ENCODE measurements around the gene NDOR1.
A peak's percentile ranks its signal among the peaks of the same experiment; 100 is the strongest.

Gene NDOR1

GRCh38 chr9:137224830-137225694 is 19.6 kb downstream of the NDOR1 start, which contains the start of gene CYSRT1:
TSS of gene CYSRT1 (plus strand) at chr9:137225174. CDS start at chr9:137225622, 448 bp downstream.
- no peak within 1 kb of the TSS for H4K91ac ChIP-seq (ENCODE audit: low read depth, low read length)
- H3K9ac ChIP-seq (ENCODE audit: low read length), result no peak within 1 kb of the TSS
- no peaks in the 10 kb centered on the region for H3K27me3 ChIP-seq (ENCODE audit: insufficient read depth, low read length)
- DNase-seq, result no peak
- H3K4me2 ChIP-seq (ENCODE audit: low read length), result peak within 1 kb of the TSS; percentile 94
- no peaks in the 10 kb centered on the region for H3K36me3 ChIP-seq (ENCODE audit: control insufficient read depth in 1 of 2, insufficient read depth in 2 of 2, low read length in 2 of 2)
- H2BK5ac ChIP-seq (ENCODE audit: low read depth, low read length, poor library complexity), result no peak within 1 kb of the TSS
- peak within 1 kb of the TSS; percentile 65 for H4K12ac ChIP-seq (ENCODE audit: low read depth, low read length)
- no peak within 1 kb of the TSS for H2BK12ac ChIP-seq (ENCODE audit: low read length)
- H3K23ac ChIP-seq (ENCODE audit: low read length), result no peak within 1 kb of the TSS
- peak within 1 kb of the TSS; percentile 90 for H3K4ac ChIP-seq (ENCODE audit: low read depth, low read length)
- no peak within 1 kb of the TSS for H3K14ac ChIP-seq (ENCODE audit: low read length)
- no peak within 1 kb of the TSS for H2BK120ac ChIP-seq (ENCODE audit: insufficient read depth, low read length, poor library complexity)
- H2AFZ ChIP-seq (ENCODE audit: insufficient read depth, low read length, poor library complexity), result no peak within 1 kb of the TSS
- peak within 1 kb of the TSS; percentile 91 for H4K8ac ChIP-seq (ENCODE audit: low read depth, low read length)
- H3K27ac ChIP-seq (ENCODE audit: low read depth, low read length), result no peak within 1 kb of the TSS
- peak within 1 kb of the TSS; percentile 8 for H2AK5ac ChIP-seq (ENCODE audit: low read length)
- H3K79me1 ChIP-seq (ENCODE audit: low read length), result peaks cover 8% of the 10 kb centered on the region
- peaks cover 3% of the 10 kb centered on the region for H3K9me3 ChIP-seq (ENCODE audit: insufficient read depth, low read depth, low read length)
- H3K4me1 ChIP-seq (ENCODE audit: control insufficient read depth in 1 of 2, insufficient read depth in 2 of 2, low read length in 2 of 2), result peaks cover 20 to 30% of the 10 kb centered on the region in 2 experiments
- H3K18ac ChIP-seq (ENCODE audit: low read length), result no peak within 1 kb of the TSS
- no CpG with 5 or more reads among the region's 23 CpGs for WGBS (ENCODE audit: extremely low coverage, insufficient coverage, insufficient read length)
- H3K4me3 ChIP-seq (ENCODE audit: low read depth, low read length), result peak within 1 kb of the TSS; percentile 79
- H3K79me2 ChIP-seq (ENCODE audit: control insufficient read depth, insufficient read depth, low read length, poor library complexity), result peaks cover 2% of the 10 kb centered on the region

- peaks cover 2% of the 10 kb centered on the region for H3K79me2 ChIP-seq (ENCODE audit: control insufficient read depth, insufficient read depth, low read length, poor library complexity)
- no peak overlapping the region for H2AK5ac ChIP-seq (ENCODE audit: low read length)
- no peak overlapping the region for H3K18ac ChIP-seq (ENCODE audit: low read length)
- DNase-seq, result no peak
- H2BK120ac ChIP-seq (ENCODE audit: insufficient read depth, low read length, poor library complexity), result no peak overlapping the region
- no peak overlapping the region for H4K12ac ChIP-seq (ENCODE audit: low read depth, low read length)
- H3K14ac ChIP-seq (ENCODE audit: low read length), result no peak overlapping the region
- no peak overlapping the region for H2BK12ac ChIP-seq (ENCODE audit: low read length)
- H3K4me2 ChIP-seq (ENCODE audit: low read length), result no peak overlapping the region
- H3K23ac ChIP-seq (ENCODE audit: low read length), result no peak overlapping the region
- H2BK5ac ChIP-seq (ENCODE audit: low read depth, low read length, poor library complexity), result no peak overlapping the region
- no peaks in the 10 kb centered on the region for H3K27me3 ChIP-seq (ENCODE audit: insufficient read depth, low read length)
- H3K4me3 ChIP-seq (ENCODE audit: low read depth, low read length), result no peak overlapping the region
- H3K36me3 ChIP-seq (ENCODE audit: control insufficient read depth in 1 of 2, insufficient read depth in 2 of 2, low read length in 2 of 2), result no peaks in the 10 kb centered on the region
- H4K8ac ChIP-seq (ENCODE audit: low read depth, low read length), result no peak overlapping the region
- H2AFZ ChIP-seq (ENCODE audit: insufficient read depth, low read length, poor library complexity), result no peak overlapping the region
- peaks cover 8% of the 10 kb centered on the region for H3K79me1 ChIP-seq (ENCODE audit: low read length)
- H3K4ac ChIP-seq (ENCODE audit: low read depth, low read length), result no peak overlapping the region
- no peak overlapping the region for H3K9ac ChIP-seq (ENCODE audit: low read length)
- no CpG with 5 or more reads among the region's 21 CpGs for WGBS (ENCODE audit: extremely low coverage, insufficient coverage, insufficient read length)
- H3K4me1 ChIP-seq (ENCODE audit: control insufficient read depth in 1 of 2, insufficient read depth in 2 of 2, low read length in 2 of 2), result peaks cover 20 to 30% of the 10 kb centered on the region in 2 experiments
- H3K27ac ChIP-seq (ENCODE audit: low read depth, low read length), result no peak overlapping the region
- peaks cover 3% of the 10 kb centered on the region for H3K9me3 ChIP-seq (ENCODE audit: insufficient read depth, low read depth, low read length)
- no peak overlapping the region for H4K91ac ChIP-seq (ENCODE audit: low read depth, low read length)
Measured at GRCh38 chr9:137225699-137226331, 20.3 kb downstream of the NDOR1 start.

- no peak overlapping the region for H3K27ac ChIP-seq (ENCODE audit: low read depth, low read length)
- no peak overlapping the region for H2BK120ac ChIP-seq (ENCODE audit: insufficient read depth, low read length, poor library complexity)
- H3K4me3 ChIP-seq (ENCODE audit: low read depth, low read length), result no peak overlapping the region
- H2AFZ ChIP-seq (ENCODE audit: insufficient read depth, low read length, poor library complexity), result no peak overlapping the region
- peaks cover 7% of the 10 kb centered on the region for H3K79me1 ChIP-seq (ENCODE audit: low read length)
- peaks cover 19 to 29% of the 10 kb centered on the region in 2 experiments for H3K4me1 ChIP-seq (ENCODE audit: control insufficient read depth in 1 of 2, insufficient read depth in 2 of 2, low read length in 2 of 2)
- H3K9me3 ChIP-seq (ENCODE audit: insufficient read depth, low read depth, low read length), result peaks cover 3% of the 10 kb centered on the region
- no peak overlapping the region for H4K8ac ChIP-seq (ENCODE audit: low read depth, low read length)
- H3K27me3 ChIP-seq (ENCODE audit: insufficient read depth, low read length), result no peaks in the 10 kb centered on the region
- no peak overlapping the region for H3K4me2 ChIP-seq (ENCODE audit: low read length)
- H3K23ac ChIP-seq (ENCODE audit: low read length), result no peak overlapping the region
- H3K79me2 ChIP-seq (ENCODE audit: control insufficient read depth, insufficient read depth, low read length, poor library complexity), result peaks cover 2% of the 10 kb centered on the region
- no peak overlapping the region for H4K12ac ChIP-seq (ENCODE audit: low read depth, low read length)
- WGBS (ENCODE audit: extremely low coverage, insufficient coverage, insufficient read length), result no CpG with 5 or more reads among the region's 18 CpGs
- peak; percentile 96 for DNase-seq
- H2AK5ac ChIP-seq (ENCODE audit: low read length), result no peak overlapping the region
- no peak overlapping the region for H3K4ac ChIP-seq (ENCODE audit: low read depth, low read length)
- no peak overlapping the region for H3K9ac ChIP-seq (ENCODE audit: low read length)
- H4K91ac ChIP-seq (ENCODE audit: low read depth, low read length), result no peak overlapping the region
- no peak overlapping the region for H2BK5ac ChIP-seq (ENCODE audit: low read depth, low read length, poor library complexity)
- no peak overlapping the region for H3K14ac ChIP-seq (ENCODE audit: low read length)
- no peak overlapping the region for H2BK12ac ChIP-seq (ENCODE audit: low read length)
- no peak overlapping the region for H3K18ac ChIP-seq (ENCODE audit: low read length)
- no peaks in the 10 kb centered on the region for H3K36me3 ChIP-seq (ENCODE audit: control insufficient read depth in 1 of 2, insufficient read depth in 2 of 2, low read length in 2 of 2)
Measured at GRCh38 chr9:137226338-137227053, 21.0 kb downstream of the NDOR1 start.

- peaks cover 18 to 27% of the 10 kb centered on the region in 2 experiments for H3K4me1 ChIP-seq (ENCODE audit: control insufficient read depth in 1 of 2, insufficient read depth in 2 of 2, low read length in 2 of 2)
- H2BK5ac ChIP-seq (ENCODE audit: low read depth, low read length, poor library complexity), result no peak within 1 kb of the TSS
- no peak within 1 kb of the TSS for H3K27ac ChIP-seq (ENCODE audit: low read depth, low read length)
- no peaks in the 10 kb centered on the region for H3K36me3 ChIP-seq (ENCODE audit: control insufficient read depth in 1 of 2, insufficient read depth in 2 of 2, low read length in 2 of 2)
- H4K12ac ChIP-seq (ENCODE audit: low read depth, low read length), result no peak within 1 kb of the TSS
- peaks cover 3% of the 10 kb centered on the region for H3K9me3 ChIP-seq (ENCODE audit: insufficient read depth, low read depth, low read length)
- DNase-seq, result peak; percentile 77 to 87
- no peak within 1 kb of the TSS for H2AFZ ChIP-seq (ENCODE audit: insufficient read depth, low read length, poor library complexity)
- no peaks in the 10 kb centered on the region for H3K27me3 ChIP-seq (ENCODE audit: insufficient read depth, low read length)
- peaks cover 2% of the 10 kb centered on the region for H3K79me2 ChIP-seq (ENCODE audit: control insufficient read depth, insufficient read depth, low read length, poor library complexity)
- H3K4ac ChIP-seq (ENCODE audit: low read depth, low read length), result no peak within 1 kb of the TSS
- H4K8ac ChIP-seq (ENCODE audit: low read depth, low read length), result no peak within 1 kb of the TSS
- peak within 1 kb of the TSS; percentile 28 for H3K9ac ChIP-seq (ENCODE audit: low read length)
- H3K4me2 ChIP-seq (ENCODE audit: low read length), result no peak within 1 kb of the TSS
- H3K23ac ChIP-seq (ENCODE audit: low read length), result no peak within 1 kb of the TSS
- H3K14ac ChIP-seq (ENCODE audit: low read length), result no peak within 1 kb of the TSS
- no CpG with 5 or more reads among the region's 25 CpGs for WGBS (ENCODE audit: extremely low coverage, insufficient coverage, insufficient read length)
- peaks cover 6% of the 10 kb centered on the region for H3K79me1 ChIP-seq (ENCODE audit: low read length)
- H3K4me3 ChIP-seq (ENCODE audit: low read depth, low read length), result no peak within 1 kb of the TSS
- H3K18ac ChIP-seq (ENCODE audit: low read length), result no peak within 1 kb of the TSS
- peak within 1 kb of the TSS; percentile 44 for H2AK5ac ChIP-seq (ENCODE audit: low read length)
- H2BK12ac ChIP-seq (ENCODE audit: low read length), result no peak within 1 kb of the TSS
- no peak within 1 kb of the TSS for H4K91ac ChIP-seq (ENCODE audit: low read depth, low read length)
- no peak within 1 kb of the TSS for H2BK120ac ChIP-seq (ENCODE audit: insufficient read depth, low read length, poor library complexity)
Measured at GRCh38 chr9:137227054-137227852, 21.8 kb downstream of the NDOR1 start, which contains the start of gene RNF224. TSS of gene RNF224 (plus strand) at chr9:137227502. CDS start at chr9:137228336, 834 bp downstream.

Measured in trophoblast cell (in vitro differentiated cells and primary cell).